22Rv1 (cell line): ENCODE data around the gene ATP23.

ENCODE experiments used
- H3K27ac ChIP-seq: fragments of 450-650 bp; 2 replicates; pipeline ENCODE4 v1.5.1; 2017
- CTCF ChIP-seq: fragments of 450-650 bp; IDR thresholded peaks from 2 replicates; pipeline ENCODE4 v1.5.1; 2017; ENCODE audit warnings: mild to moderate bottlenecking
- ZFX ChIP-seq: fragments of 450-650 bp; IDR thresholded peaks from 2 replicates; pipeline ENCODE4 v1.6.1; 2017; ENCODE audit warnings: antibody characterized with exemption, borderline replicate concordance

Gene ATP23

GRCh38 chr12:57998251-57998650 lies 56.9 kb downstream of the ATP23 start:
- no peak for TF ChIP-seq ZFX
- no peak for TF ChIP-seq CTCF
- no peak overlapping the region for H3K27ac ChIP-seq

GRCh38 chr12:58000499-58000898 lies 59.1 kb downstream of the ATP23 start:
- no peak for TF ChIP-seq ZFX
- no peak overlapping the region for H3K27ac ChIP-seq

GRCh38 chr12:58007875-58008274 lies 66.5 kb downstream of the ATP23 start:
- TF ChIP-seq ZFX = no peak
- TF ChIP-seq CTCF = no peak
- H3K27ac ChIP-seq = no peak overlapping the region

- no peak overlapping the region for H3K27ac ChIP-seq
- TF ChIP-seq ZFX (no peak), CTCF (no peak)
Observed at GRCh38 chr12:58008634-58009033, 67.3 kb downstream of the ATP23 start.
